HL-60 (cell line): ENCODE measurements around the gene MACROD1.

Experiments
- DNase-seq, 2 experiments: peaks; one replicate each; pipeline ENCODE4 v3.0.0-alpha.2; 2010 to 2020; ENCODE audit warnings: low read depth in 1 of 2, low spot score in 1 of 2
- H3K27ac ChIP-seq: fragments of 250-450 bp; sonication (Bioruptor Pico); replicated peaks from 2 replicates; pipeline ENCODE4 v1.5.1; 2020; ENCODE audit warnings: mild to moderate bottlenecking, moderate library complexity
- H3K27me3 ChIP-seq: fragments of 250-450 bp; sonication (Bioruptor Pico); 2 replicates; pipeline ENCODE4 v1.5.1; 2021; ENCODE audit warnings: mild to moderate bottlenecking, moderate library complexity; ENCODE audit not compliant: insufficient read depth, poor library complexity, severe bottlenecking
- H3K4me3 ChIP-seq: replicated peaks from 2 replicates; pipeline ENCODE4 v1.5.1; 2011; ENCODE audit warnings: mild to moderate bottlenecking, control low read depth, low read length; ENCODE audit not compliant: insufficient read depth
- GABPA ChIP-seq: IDR thresholded peaks from 2 replicates; pipeline ENCODE4 v1.6.1; 2012; ENCODE audit warnings: low read depth
- POLR2AphosphoS5 ChIP-seq: IDR thresholded peaks from 2 replicates; pipeline ENCODE4 v1.6.1; 2012; ENCODE audit warnings: low read depth
- SPI1 ChIP-seq: IDR thresholded peaks from 2 replicates; pipeline ENCODE4 v1.6.1; 2012; ENCODE audit warnings: low read depth, mild to moderate bottlenecking, borderline replicate concordance
- TF ChIP-seq, protein P1 (sequence below): IDR thresholded peaks from 2 replicates; pipeline ENCODE4 v1.6.1; 2012; ENCODE audit warnings: low read depth; ENCODE audit not compliant: insufficient replicate concordance
- TF ChIP-seq, protein P2 (sequence below): IDR thresholded peaks from one replicate; pipeline ENCODE4 v1.5.1; 2011; ENCODE audit warnings: low read length, control low read depth, inconsistent platforms; ENCODE audit not compliant: insufficient read depth

The MACROD1 gene

GRCh38 chr11:64178951-64179639, 13.2 kb upstream of the MACROD1 start:
- DNase-seq: no peak
- no peaks in the 10 kb centered on the region for H3K27me3 ChIP-seq
- H3K4me3 ChIP-seq: no peak overlapping the region
- TF ChIP-seq GABPA: no peak
- TF ChIP-seq POLR2AphosphoS5: no peak
- TF ChIP-seq, protein P1, sequence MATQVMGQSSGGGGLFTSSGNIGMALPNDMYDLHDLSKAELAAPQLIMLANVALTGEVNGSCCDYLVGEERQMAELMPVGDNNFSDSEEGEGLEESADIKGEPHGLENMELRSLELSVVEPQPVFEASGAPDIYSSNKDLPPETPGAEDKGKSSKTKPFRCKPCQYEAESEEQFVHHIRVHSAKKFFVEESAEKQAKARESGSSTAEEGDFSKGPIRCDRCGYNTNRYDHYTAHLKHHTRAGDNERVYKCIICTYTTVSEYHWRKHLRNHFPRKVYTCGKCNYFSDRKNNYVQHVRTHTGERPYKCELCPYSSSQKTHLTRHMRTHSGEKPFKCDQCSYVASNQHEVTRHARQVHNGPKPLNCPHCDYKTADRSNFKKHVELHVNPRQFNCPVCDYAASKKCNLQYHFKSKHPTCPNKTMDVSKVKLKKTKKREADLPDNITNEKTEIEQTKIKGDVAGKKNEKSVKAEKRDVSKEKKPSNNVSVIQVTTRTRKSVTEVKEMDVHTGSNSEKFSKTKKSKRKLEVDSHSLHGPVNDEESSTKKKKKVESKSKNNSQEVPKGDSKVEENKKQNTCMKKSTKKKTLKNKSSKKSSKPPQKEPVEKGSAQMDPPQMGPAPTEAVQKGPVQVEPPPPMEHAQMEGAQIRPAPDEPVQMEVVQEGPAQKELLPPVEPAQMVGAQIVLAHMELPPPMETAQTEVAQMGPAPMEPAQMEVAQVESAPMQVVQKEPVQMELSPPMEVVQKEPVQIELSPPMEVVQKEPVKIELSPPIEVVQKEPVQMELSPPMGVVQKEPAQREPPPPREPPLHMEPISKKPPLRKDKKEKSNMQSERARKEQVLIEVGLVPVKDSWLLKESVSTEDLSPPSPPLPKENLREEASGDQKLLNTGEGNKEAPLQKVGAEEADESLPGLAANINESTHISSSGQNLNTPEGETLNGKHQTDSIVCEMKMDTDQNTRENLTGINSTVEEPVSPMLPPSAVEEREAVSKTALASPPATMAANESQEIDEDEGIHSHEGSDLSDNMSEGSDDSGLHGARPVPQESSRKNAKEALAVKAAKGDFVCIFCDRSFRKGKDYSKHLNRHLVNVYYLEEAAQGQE: no peak
- no peak for TF ChIP-seq SPI1
- TF ChIP-seq, protein P2, sequence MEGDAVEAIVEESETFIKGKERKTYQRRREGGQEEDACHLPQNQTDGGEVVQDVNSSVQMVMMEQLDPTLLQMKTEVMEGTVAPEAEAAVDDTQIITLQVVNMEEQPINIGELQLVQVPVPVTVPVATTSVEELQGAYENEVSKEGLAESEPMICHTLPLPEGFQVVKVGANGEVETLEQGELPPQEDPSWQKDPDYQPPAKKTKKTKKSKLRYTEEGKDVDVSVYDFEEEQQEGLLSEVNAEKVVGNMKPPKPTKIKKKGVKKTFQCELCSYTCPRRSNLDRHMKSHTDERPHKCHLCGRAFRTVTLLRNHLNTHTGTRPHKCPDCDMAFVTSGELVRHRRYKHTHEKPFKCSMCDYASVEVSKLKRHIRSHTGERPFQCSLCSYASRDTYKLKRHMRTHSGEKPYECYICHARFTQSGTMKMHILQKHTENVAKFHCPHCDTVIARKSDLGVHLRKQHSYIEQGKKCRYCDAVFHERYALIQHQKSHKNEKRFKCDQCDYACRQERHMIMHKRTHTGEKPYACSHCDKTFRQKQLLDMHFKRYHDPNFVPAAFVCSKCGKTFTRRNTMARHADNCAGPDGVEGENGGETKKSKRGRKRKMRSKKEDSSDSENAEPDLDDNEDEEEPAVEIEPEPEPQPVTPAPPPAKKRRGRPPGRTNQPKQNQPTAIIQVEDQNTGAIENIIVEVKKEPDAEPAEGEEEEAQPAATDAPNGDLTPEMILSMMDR: no peak
- no peak overlapping the region for H3K27ac ChIP-seq

GRCh38 chr11:64178203-64178602, 12.3 kb upstream of the MACROD1 start:
- H3K27me3 ChIP-seq: no peaks in the 10 kb centered on the region
- no peak for TF ChIP-seq GABPA
- no peak overlapping the region for H3K4me3 ChIP-seq
- no peak overlapping the region for H3K27ac ChIP-seq
- no peak for DNase-seq

DNA sequence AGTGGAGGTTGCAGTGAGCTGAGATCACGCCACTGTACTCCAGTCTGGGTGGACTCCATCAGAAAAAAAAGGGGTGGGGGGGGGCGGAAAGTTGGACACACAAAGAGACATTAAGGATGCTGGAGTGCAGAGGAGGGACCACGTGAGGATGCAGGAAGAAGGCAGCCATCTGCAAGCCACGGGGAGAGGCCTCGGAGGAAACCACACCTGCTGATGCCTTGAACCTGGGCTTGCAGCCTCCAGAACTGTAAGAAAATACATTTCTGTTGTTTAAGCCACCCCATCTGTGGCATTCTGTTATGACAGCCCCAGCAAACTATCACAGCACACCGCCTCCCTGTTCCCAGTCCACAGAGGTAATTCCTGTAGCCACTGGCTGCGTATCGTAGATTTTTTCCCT, 10.8 kb upstream of the MACROD1 start:
- no peaks in the 10 kb centered on the region for H3K27me3 ChIP-seq
- no peak overlapping the region for H3K4me3 ChIP-seq
- TF ChIP-seq GABPA (no peak), POLR2AphosphoS5 (no peak), SPI1 (no peak)
- TF ChIP-seq, protein P2: no peak
- TF ChIP-seq, protein P1: no peak
- no peak for DNase-seq
- H3K27ac ChIP-seq: no peak overlapping the region

GRCh38 chr11:64173616-64174355, 7.9 kb upstream of the MACROD1 start:
- no peak for DNase-seq
- no peak overlapping the region for H3K27ac ChIP-seq
- no peak overlapping the region for H3K4me3 ChIP-seq
- H3K27me3 ChIP-seq: no peaks in the 10 kb centered on the region
- TF ChIP-seq GABPA (no peak), POLR2AphosphoS5 (no peak), SPI1 (no peak)
- TF ChIP-seq, protein P1: no peak
- TF ChIP-seq, protein P2: no peak
